Mesendoderm (in vitro differentiated cells): ENCODE data around the gene DCAF7.

Experiments used
- DNase-seq: peaks from one replicate; pipeline ENCODE4 v3.0.0; 2013
- H2AK5ac ChIP-seq: 2 replicates; pipeline ENCODE4 v1.6.1; 2013; ENCODE audit warnings: low read length, inconsistent platforms
- H2BK120ac ChIP-seq: 2 replicates; pipeline ENCODE4 v1.6.1; 2013; ENCODE audit warnings: low read depth, mild to moderate bottlenecking, low read length, moderate library complexity, mixed read lengths
- H2BK15ac ChIP-seq: replicated peaks from 2 replicates; pipeline ENCODE4 v1.6.1; 2013; ENCODE audit warnings: low read depth, mild to moderate bottlenecking, moderate library complexity
- H2BK5ac ChIP-seq: 2 replicates; pipeline ENCODE4 v1.6.1; 2013; ENCODE audit warnings: low read length, inconsistent platforms
- H3K18ac ChIP-seq: 2 replicates; pipeline ENCODE4 v1.6.1; 2013; ENCODE audit warnings: mild to moderate bottlenecking, low read length, mixed read lengths
- H3K23ac ChIP-seq: one replicate; pipeline ENCODE4 v1.6.1; 2013; ENCODE audit warnings: low read length
- H3K27ac ChIP-seq: 2 replicates; pipeline ENCODE4 v1.5.1; 2013; ENCODE audit warnings: low read depth, mild to moderate bottlenecking, inconsistent platforms, low read length, moderate library complexity
- H3K27me3 ChIP-seq: 2 replicates; pipeline ENCODE4 v1.6.1; 2013; ENCODE audit warnings: low read length, control low read depth, mild to moderate bottlenecking, inconsistent platforms; ENCODE audit not compliant: insufficient read depth, poor library complexity
- H3K36me3 ChIP-seq: 2 replicates; pipeline ENCODE4 v1.6.1; 2013; ENCODE audit warnings: low read length, inconsistent platforms; ENCODE audit not compliant: control insufficient read depth, insufficient read depth
- H3K4ac ChIP-seq: one replicate; pipeline ENCODE4 v1.6.1; 2013; ENCODE audit warnings: low read depth, mild to moderate bottlenecking, low read length, moderate library complexity
- H3K4me1 ChIP-seq: 2 replicates; pipeline ENCODE4 v1.6.1; 2013; ENCODE audit warnings: low read depth, low read length, inconsistent platforms; ENCODE audit not compliant: control insufficient read depth
- H3K4me2 ChIP-seq: 2 replicates; pipeline ENCODE4 v1.6.1; 2013; ENCODE audit warnings: low read length
- H3K4me3 ChIP-seq: 2 replicates; pipeline ENCODE4 v1.5.1; 2013; ENCODE audit warnings: mild to moderate bottlenecking, low read length
- H3K56ac ChIP-seq: one replicate; pipeline ENCODE4 v1.6.1; 2013; ENCODE audit warnings: low read length
- H3K79me1 ChIP-seq: 2 replicates; pipeline ENCODE4 v1.6.1; 2013; ENCODE audit warnings: low read length, inconsistent platforms
- H3K79me2 ChIP-seq: 2 replicates; pipeline ENCODE4 v1.6.1; 2013; ENCODE audit warnings: mild to moderate bottlenecking, low read length; ENCODE audit not compliant: control insufficient read depth, insufficient read depth
- H3K9ac ChIP-seq: 2 replicates; pipeline ENCODE4 v1.6.1; 2013; ENCODE audit warnings: low read length, inconsistent platforms
- H4K5ac ChIP-seq: one replicate; pipeline ENCODE4 v1.6.1; 2013; ENCODE audit warnings: low read length
- H4K8ac ChIP-seq: one replicate; pipeline ENCODE4 v1.6.1; 2013; ENCODE audit warnings: low read depth, mild to moderate bottlenecking, control low read depth, low read length, moderate library complexity
- WGBS: extraction: QIAGEN DNeasy Blood & Tissue Kit; methylation state at CpG from one replicate; pipeline ENCODE4 v1.1.7; 2013; ENCODE audit warnings: low lambda C conversion rate, missing lambda C conversion rate; ENCODE audit not compliant: insufficient coverage; ENCODE audit errors: extremely low coverage; 5-methylcytosine and 5-hydroxymethylcytosine counted together

Gene DCAF7

GRCh38 chr17:63578769-63579111 is 28.5 kb downstream of the DCAF7 start:
- Histone ChIP-seq H3K23ac (no peak overlapping the region), H3K79me1 (peaks cover 14% of the 10 kb centered on the region), H2BK5ac (no peak overlapping the region), H3K9ac (no peak overlapping the region), H3K18ac (no peak overlapping the region), H3K27me3 (no peaks in the 10 kb centered on the region), H4K5ac (no peak overlapping the region), H3K36me3 (peaks cover 1% of the 10 kb centered on the region), H3K56ac (no peak overlapping the region), H3K27ac (no peak overlapping the region), H2BK120ac (no peak overlapping the region), H4K8ac (no peak overlapping the region), H3K4me3 (no peak overlapping the region), H2AK5ac (no peak overlapping the region), H3K79me2 (peaks cover 6% of the 10 kb centered on the region), H3K4ac (no peak overlapping the region), H3K4me2 (no peak overlapping the region), H2BK15ac (no peak overlapping the region), H3K4me1 (no peaks in the 10 kb centered on the region)
- DNase-seq, result no peak
- WGBS, result no CpG with 5 or more reads among the region's 5 CpGs

- no peaks in the 10 kb centered on the region for H3K4me1 ChIP-seq
- H2BK5ac ChIP-seq, result no peak overlapping the region
- no peak overlapping the region for H2BK15ac ChIP-seq
- DNase-seq, result no peak
- no peak overlapping the region for H3K4me3 ChIP-seq
- no peak overlapping the region for H3K27ac ChIP-seq
- no peak overlapping the region for H3K4ac ChIP-seq
- peaks cover 10% of the 10 kb centered on the region for H3K79me1 ChIP-seq
- no CpG with 5 or more reads among the region's 11 CpGs for WGBS
- no peak overlapping the region for H3K56ac ChIP-seq
- no peak overlapping the region for H3K4me2 ChIP-seq
- peaks cover 1% of the 10 kb centered on the region for H3K36me3 ChIP-seq
- H4K8ac ChIP-seq, result no peak overlapping the region
- no peaks in the 10 kb centered on the region for H3K27me3 ChIP-seq
- H2BK120ac ChIP-seq, result no peak overlapping the region
- no peak overlapping the region for H2AK5ac ChIP-seq
- H3K23ac ChIP-seq, result no peak overlapping the region
- no peak overlapping the region for H4K5ac ChIP-seq
- no peak overlapping the region for H3K9ac ChIP-seq
- no peak overlapping the region for H3K18ac ChIP-seq
- H3K79me2 ChIP-seq, result peaks cover 3% of the 10 kb centered on the region
Observed at GRCh38 chr17:63579633-63580032, 29.4 kb downstream of the DCAF7 start.

- no peak overlapping the region for H2BK120ac ChIP-seq
- H3K4me3 ChIP-seq, result no peak overlapping the region
- H3K4ac ChIP-seq, result no peak overlapping the region
- H3K18ac ChIP-seq, result no peak overlapping the region
- H4K8ac ChIP-seq, result no peak overlapping the region
- H2AK5ac ChIP-seq, result no peak overlapping the region
- no peak overlapping the region for H3K23ac ChIP-seq
- no peak overlapping the region for H3K27ac ChIP-seq
- no peak overlapping the region for H4K5ac ChIP-seq
- no peak overlapping the region for H3K9ac ChIP-seq
- no peak overlapping the region for H2BK5ac ChIP-seq
- H3K4me2 ChIP-seq, result no peak overlapping the region
- WGBS, result no CpG with 5 or more reads among the region's 5 CpGs
- H3K27me3 ChIP-seq, result no peaks in the 10 kb centered on the region
- H2BK15ac ChIP-seq, result no peak overlapping the region
- no peak overlapping the region for H3K56ac ChIP-seq
- peaks cover 15% of the 10 kb centered on the region for H3K36me3 ChIP-seq
- no peak for DNase-seq
- H3K79me2 ChIP-seq, result no peaks in the 10 kb centered on the region
- no peaks in the 10 kb centered on the region for H3K4me1 ChIP-seq
- no peaks in the 10 kb centered on the region for H3K79me1 ChIP-seq
Observed at GRCh38 chr17:63587770-63588169, 37.5 kb downstream of the DCAF7 start.

- no peak overlapping the region for H2BK15ac ChIP-seq
- no peak overlapping the region for H3K9ac ChIP-seq
- no peak overlapping the region for H3K4me2 ChIP-seq
- H2BK120ac ChIP-seq, result no peak overlapping the region
- no peak overlapping the region for H3K4me3 ChIP-seq
- no peak overlapping the region for H3K56ac ChIP-seq
- no peak overlapping the region for H4K8ac ChIP-seq
- no peaks in the 10 kb centered on the region for H3K79me1 ChIP-seq
- no peak overlapping the region for H3K23ac ChIP-seq
- no peak overlapping the region for H3K4ac ChIP-seq
- no CpG with 5 or more reads among the region's 11 CpGs for WGBS
- H3K27ac ChIP-seq, result no peak overlapping the region
- no peak overlapping the region for H4K5ac ChIP-seq
- no peak overlapping the region for H2AK5ac ChIP-seq
- no peaks in the 10 kb centered on the region for H3K27me3 ChIP-seq
- no peaks in the 10 kb centered on the region for H3K4me1 ChIP-seq
- peaks cover 15% of the 10 kb centered on the region for H3K36me3 ChIP-seq
- H3K18ac ChIP-seq, result no peak overlapping the region
- H2BK5ac ChIP-seq, result no peak overlapping the region
- no peak for DNase-seq
- no peaks in the 10 kb centered on the region for H3K79me2 ChIP-seq
Observed at GRCh38 chr17:63588797-63589196, 38.5 kb downstream of the DCAF7 start.

GRCh38 chr17:63589646-63590045 is 39.4 kb downstream of the DCAF7 start:
- Histone ChIP-seq H3K27ac (no peak overlapping the region), H3K9ac (no peak overlapping the region), H3K4me2 (no peak overlapping the region), H3K36me3 (peaks cover 15% of the 10 kb centered on the region), H3K79me2 (no peaks in the 10 kb centered on the region), H2AK5ac (no peak overlapping the region), H4K5ac (no peak overlapping the region), H3K23ac (no peak overlapping the region), H2BK5ac (no peak overlapping the region), H3K18ac (no peak overlapping the region), H2BK120ac (no peak overlapping the region), H3K4me1 (no peaks in the 10 kb centered on the region), H3K4ac (no peak overlapping the region), H2BK15ac (no peak overlapping the region), H3K27me3 (no peaks in the 10 kb centered on the region), H3K79me1 (no peaks in the 10 kb centered on the region), H3K4me3 (no peak overlapping the region), H4K8ac (no peak overlapping the region), H3K56ac (no peak overlapping the region)
- no CpG with 5 or more reads among the region's 1 CpG for WGBS
- DNase-seq, result no peak

GRCh38 chr17:63592797-63593196 is 42.5 kb downstream of the DCAF7 start:
- Histone ChIP-seq H4K8ac (no peak overlapping the region), H3K79me1 (no peaks in the 10 kb centered on the region), H2BK5ac (no peak overlapping the region), H3K9ac (no peak overlapping the region), H3K27ac (no peak overlapping the region), H3K79me2 (no peaks in the 10 kb centered on the region), H3K4ac (no peak overlapping the region), H3K4me1 (no peaks in the 10 kb centered on the region), H2AK5ac (no peak overlapping the region), H3K4me2 (no peak overlapping the region), H3K4me3 (no peak overlapping the region), H3K18ac (no peak overlapping the region), H2BK120ac (no peak overlapping the region), H4K5ac (no peak overlapping the region), H3K56ac (no peak overlapping the region), H2BK15ac (no peak overlapping the region), H3K23ac (no peak overlapping the region), H3K27me3 (no peaks in the 10 kb centered on the region), H3K36me3 (peaks cover 15% of the 10 kb centered on the region)
- no peak for DNase-seq
- WGBS, result no CpG with 5 or more reads among the region's 3 CpGs
